ENCODE measurements around the gene CRB3. TPM values are rescaled to one million over a fixed set of nuclear protein-coding genes. Genes with fewer than 3 reads are reported as not detected.

CRB3 gene
- total and polyA plus RNA-seq, 9 donors = 0.33 to 30.1 (median 1.4) TPM; not detected in 2

DNA sequence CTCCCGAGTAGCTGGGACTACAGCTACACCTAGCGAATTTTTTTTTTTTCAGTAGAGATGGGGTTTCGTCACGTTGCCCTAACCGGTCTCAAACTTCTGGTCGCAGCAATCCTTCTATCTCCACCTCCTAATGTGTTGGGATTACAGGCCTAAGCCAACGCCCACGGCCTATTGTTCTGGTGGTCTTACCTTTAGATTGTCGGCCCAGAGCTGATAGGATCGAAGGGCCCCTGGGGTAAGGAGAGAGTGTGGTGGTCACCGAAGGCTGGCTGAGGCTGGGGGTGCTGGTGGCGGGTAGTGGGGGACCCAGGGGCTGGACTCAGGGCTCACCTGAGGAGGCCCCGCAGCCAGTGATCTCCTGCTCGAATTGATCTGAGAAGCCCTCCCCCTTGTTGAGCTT, 7.0 kb downstream of the CRB3 start:
- no peaks in the 10 kb centered on the region for H3K9me3 ChIP-seq
- intact Hi-C loops (cut with DNase I) = no loop called here
- TF ChIP-seq EP300 (IDR thresholded peaks at IDR 0.05) (no peak), POLR2A (IDR thresholded peaks at IDR 0.05) (no peak)
- TF ChIP-seq, protein P1, sequence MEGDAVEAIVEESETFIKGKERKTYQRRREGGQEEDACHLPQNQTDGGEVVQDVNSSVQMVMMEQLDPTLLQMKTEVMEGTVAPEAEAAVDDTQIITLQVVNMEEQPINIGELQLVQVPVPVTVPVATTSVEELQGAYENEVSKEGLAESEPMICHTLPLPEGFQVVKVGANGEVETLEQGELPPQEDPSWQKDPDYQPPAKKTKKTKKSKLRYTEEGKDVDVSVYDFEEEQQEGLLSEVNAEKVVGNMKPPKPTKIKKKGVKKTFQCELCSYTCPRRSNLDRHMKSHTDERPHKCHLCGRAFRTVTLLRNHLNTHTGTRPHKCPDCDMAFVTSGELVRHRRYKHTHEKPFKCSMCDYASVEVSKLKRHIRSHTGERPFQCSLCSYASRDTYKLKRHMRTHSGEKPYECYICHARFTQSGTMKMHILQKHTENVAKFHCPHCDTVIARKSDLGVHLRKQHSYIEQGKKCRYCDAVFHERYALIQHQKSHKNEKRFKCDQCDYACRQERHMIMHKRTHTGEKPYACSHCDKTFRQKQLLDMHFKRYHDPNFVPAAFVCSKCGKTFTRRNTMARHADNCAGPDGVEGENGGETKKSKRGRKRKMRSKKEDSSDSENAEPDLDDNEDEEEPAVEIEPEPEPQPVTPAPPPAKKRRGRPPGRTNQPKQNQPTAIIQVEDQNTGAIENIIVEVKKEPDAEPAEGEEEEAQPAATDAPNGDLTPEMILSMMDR (IDR thresholded peaks at IDR 0.05) = no peak
- H3K4me3 ChIP-seq = no peak overlapping the region
- H3K36me3 ChIP-seq = no peaks in the 10 kb centered on the region
- H3K27ac ChIP-seq = no peak overlapping the region
- WGBS, 3 donors = 86 to 90% (median 90%) methylated on average over 14 of the region's 14 CpGs
- DNase-seq = no peak
- no peaks in the 10 kb centered on the region for H3K27me3 ChIP-seq
- H3K4me1 ChIP-seq (ENCODE audit: insufficient read depth) = peaks cover 2% of the 10 kb centered on the region

DNA sequence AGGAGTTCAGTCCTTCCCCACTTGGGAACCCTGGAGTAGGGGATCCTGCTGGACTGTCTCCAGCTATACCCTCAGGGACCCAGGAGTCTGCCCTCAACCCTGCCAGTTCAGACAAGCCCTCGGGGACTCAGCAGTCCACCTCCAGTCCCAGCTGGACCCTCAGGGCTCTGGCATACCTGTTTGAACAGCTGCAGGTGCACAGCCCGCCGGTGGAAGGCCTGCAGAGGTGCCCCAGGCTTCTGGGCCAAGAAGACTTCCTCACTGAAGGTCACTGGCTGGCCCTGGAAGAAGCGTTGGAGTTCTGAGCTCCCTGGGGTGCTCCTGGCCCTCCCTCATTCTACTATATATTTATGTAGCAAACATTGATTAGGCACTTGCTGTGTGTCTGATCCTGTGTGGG, 8.6 kb downstream of the CRB3 start:
- 54 to 68% (median 58%) methylated on average over 4 of the region's 4 CpGs for WGBS, 3 donors
- TF ChIP-seq POLR2A (IDR thresholded peaks at IDR 0.05) (no peak), EP300 (IDR thresholded peaks at IDR 0.05) (no peak)
- TF ChIP-seq, protein P1 (IDR thresholded peaks at IDR 0.05) = no peak
- Histone ChIP-seq H3K27me3 (no peaks in the 10 kb centered on the region), H3K36me3 (no peaks in the 10 kb centered on the region), H3K9me3 (no peaks in the 10 kb centered on the region), H3K4me3 (no peak overlapping the region), H3K4me1 (ENCODE audit: insufficient read depth) (peaks cover 5% of the 10 kb centered on the region), H3K27ac (no peak overlapping the region)
- DNase-seq = no peak
- intact Hi-C loops (cut with DNase I) = no loop called here

DNA sequence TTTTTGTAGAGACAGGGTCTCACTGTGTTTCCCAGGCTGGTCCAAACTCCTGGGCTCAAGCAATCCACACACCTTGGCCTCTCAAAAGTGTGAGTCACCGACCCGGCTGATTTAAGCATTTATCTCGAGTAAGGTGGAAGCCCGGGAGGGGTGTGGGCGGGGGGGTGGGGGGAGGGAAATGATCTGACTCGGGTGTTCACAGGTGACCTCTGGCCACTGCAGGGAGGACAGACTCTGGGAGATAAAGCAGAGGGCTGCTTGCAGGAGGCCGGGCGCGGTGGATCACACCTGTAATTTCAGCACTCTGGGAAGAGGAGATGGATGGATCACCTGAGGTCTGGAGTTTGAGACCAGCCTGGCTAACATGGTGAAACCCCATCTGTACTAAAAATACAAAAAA, 9.6 kb downstream of the CRB3 start:
- Histone ChIP-seq H3K27me3 (no peaks in the 10 kb centered on the region), H3K4me3 (no peak overlapping the region), H3K9me3 (no peaks in the 10 kb centered on the region), H3K27ac (no peak overlapping the region), H3K36me3 (no peaks in the 10 kb centered on the region), H3K4me1 (ENCODE audit: insufficient read depth) (peaks cover 5% of the 10 kb centered on the region)
- no peak for DNase-seq
- TF ChIP-seq POLR2A (IDR thresholded peaks at IDR 0.05) (no peak), EP300 (IDR thresholded peaks at IDR 0.05) (no peak)
- TF ChIP-seq, protein P1 (IDR thresholded peaks at IDR 0.05) = no peak
- intact Hi-C loops (cut with DNase I) = no loop called here
- 59 to 65% (median 61%) methylated on average over 9 of the region's 9 CpGs for WGBS, 3 donors

DNA sequence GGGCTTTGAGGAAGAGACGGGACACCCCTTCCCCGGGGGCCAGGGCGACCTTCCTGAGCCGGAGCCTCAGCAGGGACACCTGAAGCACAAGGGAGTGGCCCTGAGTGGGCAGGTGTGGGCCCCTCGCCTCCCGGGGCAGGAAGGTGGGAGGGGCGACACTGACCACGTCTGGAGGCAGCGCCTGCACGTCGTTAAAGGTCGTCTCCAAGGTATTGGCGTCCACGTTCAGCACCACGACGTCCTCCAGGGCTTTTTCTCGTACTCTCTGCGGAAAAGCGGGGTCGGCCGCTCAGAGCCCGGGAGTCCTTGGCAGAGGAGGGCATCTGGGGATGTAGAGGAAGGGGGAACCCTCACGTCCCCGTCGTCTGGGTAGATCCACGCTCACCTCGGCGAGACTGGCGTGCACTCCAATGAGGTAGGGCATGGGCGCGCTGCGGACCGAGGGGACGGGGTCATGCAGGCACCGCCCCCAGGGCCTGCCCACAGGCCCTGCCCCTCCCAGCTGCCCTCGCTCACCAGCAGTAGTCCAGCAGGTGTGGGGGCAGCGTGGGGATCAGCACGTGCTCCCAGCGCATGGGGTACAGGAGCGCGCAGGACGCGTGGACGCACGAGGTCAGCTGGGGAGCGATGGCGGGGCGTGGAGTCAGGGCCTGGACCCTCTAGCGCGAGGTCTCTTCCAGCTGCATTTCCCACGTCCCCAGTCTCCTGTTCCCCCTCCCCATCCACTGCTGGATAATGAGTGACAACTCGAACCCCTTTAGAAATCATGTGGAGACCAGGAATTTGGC, 11.4 kb downstream of the CRB3 start:
- no peaks in the 10 kb centered on the region for H3K36me3 ChIP-seq
- peaks cover 5% of the 10 kb centered on the region for H3K4me1 ChIP-seq (ENCODE audit: insufficient read depth)
- TF ChIP-seq, protein P1 (IDR thresholded peaks at IDR 0.05) = no peak
- TF ChIP-seq POLR2A (IDR thresholded peaks at IDR 0.05) = no peak
- no peak for TF ChIP-seq EP300 (IDR thresholded peaks at IDR 0.05)
- DNase-seq = no peak
- intact Hi-C loops (cut with DNase I) = no loop called here
- 2 to 8% (median 3%) methylated on average over 40 to 52 of the region's 52 CpGs for WGBS, 3 donors
- no peak overlapping the region for H3K4me3 ChIP-seq
- no peak overlapping the region for H3K27ac ChIP-seq
- no peaks in the 10 kb centered on the region for H3K9me3 ChIP-seq
- H3K27me3 ChIP-seq = no peaks in the 10 kb centered on the region

All from ovary (tissue), 9 donors.